Parathyroid adenoma (tissue), 2 donors: ENCODE data around the gene CUL5.

Experiments used
- H2AFZ ChIP-seq: fragments of 300-600 bp; sonication (generic); one replicate; pipeline ENCODE4 v1.7.0; 2017; ENCODE audit warnings: antibody characterized with exemption, mild to moderate bottlenecking
- H3K27ac ChIP-seq: fragments of 300-600 bp; sonication (generic); one replicate; pipeline ENCODE4 v1.7.0; 2017
- H3K27me3 ChIP-seq: fragments of 300-600 bp; sonication (generic); one replicate; pipeline ENCODE4 v1.7.0; 2017; ENCODE audit warnings: low read length; ENCODE audit not compliant: control insufficient read depth, insufficient read depth
- H3K36me3 ChIP-seq: fragments of 300-600 bp; sonication (generic); one replicate; pipeline ENCODE4 v1.7.0; 2017; ENCODE audit warnings: low read length; ENCODE audit not compliant: control insufficient read depth, insufficient read depth
- H3K4me1 ChIP-seq: fragments of 300-600 bp; sonication (generic); one replicate; pipeline ENCODE4 v1.7.0; 2017; ENCODE audit warnings: control low read depth
- H3K4me2 ChIP-seq: fragments of 300-600 bp; sonication (generic); one replicate; pipeline ENCODE4 v1.7.0; 2017; ENCODE audit warnings: low read length
- H3K4me3 ChIP-seq: fragments of 300-600 bp; sonication (generic); one replicate; pipeline ENCODE4 v1.7.0; 2017; ENCODE audit warnings: low read depth, low read length
- H3K79me2 ChIP-seq: fragments of 300-600 bp; sonication (generic); one replicate; pipeline ENCODE4 v1.7.0; 2017; ENCODE audit warnings: control low read depth
- H3K9ac ChIP-seq: fragments of 300-600 bp; sonication (generic); one replicate; pipeline ENCODE4 v1.7.0; 2017; ENCODE audit warnings: mild to moderate bottlenecking
- H3K9me3 ChIP-seq: fragments of 300-600 bp; sonication (generic); one replicate; pipeline ENCODE4 v1.7.0; 2017; ENCODE audit warnings: low read length; ENCODE audit not compliant: control insufficient read depth
- TF ChIP-seq, protein P1 (sequence below): fragments of 300-600 bp; sonication (generic); IDR thresholded peaks from one replicate; pipeline ENCODE4 v1.7.0; 2017; ENCODE audit warnings: antibody characterized with exemption, mild to moderate bottlenecking
- donor health status: primary hyperparathyroidism.

Gene CUL5

DNA sequence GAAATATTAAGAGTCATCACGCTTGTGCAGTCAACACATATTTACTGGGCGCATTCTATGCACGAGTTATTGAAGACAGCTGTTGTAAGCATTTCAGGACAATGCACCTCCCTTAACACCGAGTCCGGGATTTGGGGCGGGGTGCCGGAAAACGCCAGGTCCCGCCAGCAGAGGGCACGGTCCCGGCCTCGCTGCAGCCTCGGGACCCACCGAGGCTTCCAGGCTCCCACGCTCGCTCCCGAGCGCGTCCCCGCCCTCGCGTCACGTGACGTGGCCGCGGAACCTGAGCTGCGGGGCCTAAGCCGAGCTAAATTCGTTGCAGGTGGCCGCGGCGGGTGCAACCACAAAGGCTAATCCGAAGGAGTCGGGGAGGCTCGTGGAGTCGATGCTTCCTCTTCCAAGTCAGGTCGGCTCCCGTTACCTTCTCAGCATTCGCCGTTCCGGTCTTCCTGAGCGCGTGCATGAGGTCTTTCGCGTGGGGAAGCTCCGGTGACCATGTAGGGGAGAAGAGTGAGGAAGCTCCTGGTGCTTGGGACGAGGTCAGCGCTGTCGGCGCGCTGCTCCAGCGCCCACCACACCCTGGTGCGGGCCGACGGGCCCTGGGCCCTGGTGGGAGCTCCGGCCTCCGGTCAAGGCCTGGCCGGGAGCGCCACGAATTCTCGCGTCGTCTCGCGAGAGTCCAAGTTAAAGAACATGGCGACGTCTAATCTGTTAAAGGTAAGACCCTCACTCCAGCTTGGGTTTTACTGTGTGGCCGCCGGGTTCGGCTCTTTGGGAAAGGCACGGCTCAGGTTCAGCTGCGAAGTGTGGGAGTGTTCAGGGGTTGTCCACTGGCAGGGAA lies at the start of gene CUL5:
TSS of gene CUL5 (plus strand) at position 243 of the 841 bp plus-strand sequence. CDS start at position 694, 451 bp downstream.
- no peaks in the 10 kb centered on the region for H3K27me3 ChIP-seq
- peak within 1 kb of the TSS; percentile 92 for H3K9ac ChIP-seq
- peaks cover 2% of the 10 kb centered on the region for H3K4me1 ChIP-seq
- H3K4me3 ChIP-seq: peak within 1 kb of the TSS; percentile 73
- H3K36me3 ChIP-seq: no peaks in the 10 kb centered on the region
- H3K4me2 ChIP-seq: peak within 1 kb of the TSS; percentile 75
- H3K27ac ChIP-seq: peak within 1 kb of the TSS; percentile 96
- H3K9me3 ChIP-seq: no peaks in the 10 kb centered on the region
- H2AFZ ChIP-seq: peak within 1 kb of the TSS; percentile 98
- H3K79me2 ChIP-seq: peaks cover 16% of the 10 kb centered on the region
- TF ChIP-seq, protein P1, sequence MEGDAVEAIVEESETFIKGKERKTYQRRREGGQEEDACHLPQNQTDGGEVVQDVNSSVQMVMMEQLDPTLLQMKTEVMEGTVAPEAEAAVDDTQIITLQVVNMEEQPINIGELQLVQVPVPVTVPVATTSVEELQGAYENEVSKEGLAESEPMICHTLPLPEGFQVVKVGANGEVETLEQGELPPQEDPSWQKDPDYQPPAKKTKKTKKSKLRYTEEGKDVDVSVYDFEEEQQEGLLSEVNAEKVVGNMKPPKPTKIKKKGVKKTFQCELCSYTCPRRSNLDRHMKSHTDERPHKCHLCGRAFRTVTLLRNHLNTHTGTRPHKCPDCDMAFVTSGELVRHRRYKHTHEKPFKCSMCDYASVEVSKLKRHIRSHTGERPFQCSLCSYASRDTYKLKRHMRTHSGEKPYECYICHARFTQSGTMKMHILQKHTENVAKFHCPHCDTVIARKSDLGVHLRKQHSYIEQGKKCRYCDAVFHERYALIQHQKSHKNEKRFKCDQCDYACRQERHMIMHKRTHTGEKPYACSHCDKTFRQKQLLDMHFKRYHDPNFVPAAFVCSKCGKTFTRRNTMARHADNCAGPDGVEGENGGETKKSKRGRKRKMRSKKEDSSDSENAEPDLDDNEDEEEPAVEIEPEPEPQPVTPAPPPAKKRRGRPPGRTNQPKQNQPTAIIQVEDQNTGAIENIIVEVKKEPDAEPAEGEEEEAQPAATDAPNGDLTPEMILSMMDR: peak; percentile 80

DNA sequence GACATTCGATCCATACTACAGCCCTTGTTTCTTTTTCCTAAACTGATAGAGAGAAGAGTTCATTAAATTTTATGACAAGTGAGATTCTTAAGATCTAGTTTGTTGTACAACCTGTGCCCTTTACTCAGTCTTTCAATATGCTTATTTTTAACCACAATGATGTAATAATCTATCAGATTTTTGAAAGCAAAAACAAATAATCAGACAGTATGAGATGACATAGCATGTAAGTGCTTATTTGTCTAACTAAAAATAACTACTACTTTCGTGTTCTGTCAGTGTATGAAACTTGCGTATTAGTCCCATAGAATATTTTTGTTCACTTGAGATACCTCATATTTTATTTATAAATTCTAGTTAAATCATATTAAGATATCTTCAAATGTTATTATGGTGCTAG lies 47.2 kb upstream of the CUL5 start:
- Histone ChIP-seq H2AFZ (no peak overlapping the region), H3K9ac (no peak overlapping the region), H3K9me3 (no peaks in the 10 kb centered on the region), H3K79me2 (no peaks in the 10 kb centered on the region), H3K36me3 (no peaks in the 10 kb centered on the region), H3K27me3 (no peaks in the 10 kb centered on the region), H3K4me3 (no peak overlapping the region), H3K4me2 (no peak overlapping the region), H3K27ac (no peak overlapping the region), H3K4me1 (no peaks in the 10 kb centered on the region)
- TF ChIP-seq, protein P1: no peak

DNA sequence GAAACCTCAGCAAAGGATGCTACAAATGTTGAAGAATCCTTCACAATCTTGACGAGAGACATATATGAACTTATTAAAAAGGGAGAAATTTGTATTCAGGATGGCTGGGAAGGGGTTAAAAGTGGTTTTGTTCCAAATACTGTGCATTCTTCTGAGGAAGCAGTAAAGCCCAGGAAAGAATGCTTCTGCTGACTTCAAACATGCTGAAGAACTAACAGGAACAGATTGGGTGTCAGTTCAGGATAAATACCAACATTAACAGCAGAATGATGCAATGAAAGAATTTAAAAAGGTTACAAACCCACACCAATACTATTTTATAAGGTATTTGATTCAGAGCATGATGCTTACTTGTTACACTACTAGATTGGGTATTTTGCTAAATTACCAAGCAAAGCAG lies 46.5 kb upstream of the CUL5 start:
- H3K4me3 ChIP-seq: no peak overlapping the region
- no peaks in the 10 kb centered on the region for H3K9me3 ChIP-seq
- H3K4me1 ChIP-seq: no peaks in the 10 kb centered on the region
- no peak overlapping the region for H3K4me2 ChIP-seq
- H3K27me3 ChIP-seq: no peaks in the 10 kb centered on the region
- H2AFZ ChIP-seq: no peak overlapping the region
- no peaks in the 10 kb centered on the region for H3K36me3 ChIP-seq
- TF ChIP-seq, protein P1: no peak
- no peak overlapping the region for H3K27ac ChIP-seq
- H3K79me2 ChIP-seq: no peaks in the 10 kb centered on the region
- H3K9ac ChIP-seq: no peak overlapping the region

DNA sequence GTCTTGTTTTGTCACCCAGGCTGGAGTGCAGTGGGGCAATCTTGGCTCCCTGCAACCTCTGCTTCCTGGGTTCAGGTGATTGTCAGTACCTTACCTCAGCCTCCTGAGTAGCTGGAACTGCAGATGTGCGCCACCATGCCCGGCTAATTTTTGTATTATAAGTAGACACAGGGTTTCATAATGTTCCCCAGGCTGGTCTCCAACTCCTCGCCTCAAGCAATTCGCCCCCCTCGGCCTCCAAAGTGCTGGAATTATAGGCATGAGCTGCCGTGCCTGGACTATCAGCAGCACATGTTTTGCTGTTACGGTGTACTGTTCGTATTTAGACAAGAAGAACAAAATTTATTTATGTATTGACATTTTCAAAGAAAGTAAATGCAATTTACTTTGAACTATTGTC lies 45.6 kb upstream of the CUL5 start:
- TF ChIP-seq, protein P1: no peak
- H3K79me2 ChIP-seq: no peaks in the 10 kb centered on the region
- H3K9me3 ChIP-seq: no peaks in the 10 kb centered on the region
- no peaks in the 10 kb centered on the region for H3K36me3 ChIP-seq
- no peaks in the 10 kb centered on the region for H3K4me1 ChIP-seq
- no peak overlapping the region for H2AFZ ChIP-seq
- H3K9ac ChIP-seq: no peak overlapping the region
- no peaks in the 10 kb centered on the region for H3K27me3 ChIP-seq
- no peak overlapping the region for H3K27ac ChIP-seq
- H3K4me3 ChIP-seq: no peak overlapping the region
- no peak overlapping the region for H3K4me2 ChIP-seq

DNA sequence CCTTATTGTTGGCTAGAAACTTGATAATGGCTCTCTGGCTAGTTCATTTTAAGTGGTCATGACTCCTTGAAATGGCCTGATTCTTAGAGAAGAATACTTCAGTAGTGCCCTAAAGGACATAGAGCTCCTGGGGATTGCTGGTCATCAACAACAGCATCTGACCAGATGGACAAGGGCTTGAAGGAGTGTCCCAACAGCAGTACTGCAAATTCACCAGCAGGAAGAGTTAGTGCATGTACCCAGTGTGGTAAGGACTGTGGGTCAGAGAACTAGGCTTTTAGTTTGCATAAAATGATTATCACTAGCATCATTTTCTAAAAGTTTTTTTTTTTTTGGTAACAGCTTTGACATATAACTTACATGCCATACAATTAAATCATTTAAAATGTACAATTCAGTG lies 39.5 kb upstream of the CUL5 start:
- H3K79me2 ChIP-seq: no peaks in the 10 kb centered on the region
- no peak overlapping the region for H3K4me3 ChIP-seq
- no peaks in the 10 kb centered on the region for H3K36me3 ChIP-seq
- no peaks in the 10 kb centered on the region for H3K4me1 ChIP-seq
- H3K9me3 ChIP-seq: no peaks in the 10 kb centered on the region
- no peak overlapping the region for H2AFZ ChIP-seq
- no peaks in the 10 kb centered on the region for H3K27me3 ChIP-seq
- no peak overlapping the region for H3K9ac ChIP-seq
- no peak overlapping the region for H3K4me2 ChIP-seq
- no peak overlapping the region for H3K27ac ChIP-seq
- TF ChIP-seq, protein P1: no peak
